ENCODE results near the gene PLAC1. TPM values are rescaled to one million over a fixed set of nuclear protein-coding genes. Genes with fewer than 3 reads are reported as not detected.

PLAC1 gene
- total RNA-seq, 1 donor from 2014 or later = not detected

DNA sequence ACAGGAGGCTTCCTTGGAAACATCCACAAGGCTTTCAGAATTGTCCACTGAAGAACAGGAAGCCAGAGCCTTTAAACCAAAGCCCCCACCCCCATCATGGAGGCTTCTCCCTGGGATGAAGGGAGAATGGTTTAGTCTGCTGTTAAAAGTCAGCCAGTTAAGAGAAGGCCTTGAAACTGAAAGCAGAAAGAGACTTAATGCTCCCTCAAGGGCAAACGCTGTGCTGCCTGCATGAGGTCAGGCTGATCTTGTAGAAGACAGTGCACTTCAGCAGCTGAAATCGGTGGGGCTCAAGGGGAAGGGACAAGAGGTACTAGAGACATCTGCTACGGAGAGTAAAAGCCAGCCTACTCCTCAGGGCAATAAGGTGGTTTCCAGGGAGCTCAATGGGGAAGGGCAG, 129.3 kb downstream of the PLAC1 start:
- intact Hi-C loops (cut with DNase I) = no loop called here
- ATAC-seq (ENCODE audit: poor library complexity) (no peak), DNase-seq (no peak)

GRCh38 chrX:134526399-134526798, 131.9 kb downstream of the PLAC1 start:
- ATAC-seq (ENCODE audit: poor library complexity) = no peak
- intact Hi-C loops (cut with DNase I) = no loop called here
- no peak for DNase-seq

DNA sequence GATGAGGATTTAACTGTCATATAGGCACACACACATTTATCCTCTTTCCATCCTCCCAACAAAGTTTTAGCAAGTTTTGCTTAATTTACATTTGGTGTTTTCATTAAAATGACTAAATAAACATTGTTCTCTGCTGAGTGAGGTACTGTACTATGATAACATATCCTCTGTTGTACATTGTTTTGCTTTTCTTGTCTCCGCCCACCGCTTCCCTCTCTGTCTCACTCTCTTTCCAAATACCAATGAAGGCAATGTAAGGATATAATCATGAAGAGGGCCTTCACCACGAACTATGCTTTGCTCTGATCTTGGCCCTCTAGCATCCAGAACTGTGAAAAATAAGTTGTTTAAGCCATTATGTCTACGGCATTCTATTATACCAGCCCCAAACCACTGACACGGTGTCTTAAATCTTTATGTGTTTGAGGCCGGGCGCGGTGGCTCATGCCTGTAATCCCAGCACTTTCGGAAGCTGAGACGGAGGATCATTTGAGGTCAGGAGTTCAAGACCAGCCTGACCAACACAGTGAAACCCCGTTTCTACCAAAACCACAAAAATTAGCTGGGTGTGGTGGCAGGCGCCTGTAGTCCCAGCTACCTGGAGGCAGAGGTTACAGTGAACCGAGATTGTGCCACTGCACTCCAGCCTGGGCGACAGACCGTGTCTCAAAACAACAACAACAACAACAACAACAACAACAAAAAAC, 133.0 kb downstream of the PLAC1 start:
- ATAC-seq (ENCODE audit: poor library complexity) (no peak), DNase-seq (no peak)
- intact Hi-C loops (cut with DNase I) = no loop called here

DNA sequence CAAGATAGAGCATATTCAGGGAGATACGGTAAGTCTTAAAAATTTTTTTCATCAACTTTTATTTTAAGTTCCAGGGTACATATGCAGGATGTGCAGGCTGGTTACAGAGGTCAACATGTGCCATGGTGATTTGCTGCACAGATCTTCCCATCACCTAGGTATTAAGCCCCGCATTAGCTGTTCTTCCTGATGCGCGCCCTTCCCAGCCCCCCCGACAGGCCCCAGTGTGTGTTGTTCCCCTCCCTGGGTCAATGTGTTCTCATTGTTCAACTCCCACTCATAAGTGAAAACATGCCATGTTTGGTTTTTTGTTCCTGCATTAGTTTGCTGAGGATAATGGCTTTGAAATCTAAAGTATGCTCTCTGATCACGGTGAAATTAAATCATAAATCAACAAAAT, 134.1 kb downstream of the PLAC1 start:
- intact Hi-C loops (cut with DNase I) = loop anchor here (5.0 kb wide), 1 partner anchor 228 kb away; no protein-coding TSS in a partner anchor
- DNase-seq (no peak), ATAC-seq (ENCODE audit: poor library complexity) (no peak)

- ATAC-seq (ENCODE audit: poor library complexity) (peak; percentile 77), DNase-seq (no peak)
Measured at GRCh38 chrX:134520860-134521390, 137.3 kb downstream of the PLAC1 start.

More at GRCh38 chrX:134520860-134521390, 137.3 kb downstream of the PLAC1 start:
- intact Hi-C loops (cut with DNase I) = loop anchor here (5.0 kb wide), 1 partner anchor 231 kb away; no protein-coding TSS in a partner anchor

Small RNA genes lying within 50 kb of the gene (microRNA-seq; reads per million reads assigned to microRNA genes)
- gene MIR424 (6,096 reads per million, percentile 94 among the genes with 10 or more reads in this experiment), gene MIR450A1 (12.0 reads per million, percentile 29 among the genes with 10 or more reads in this experiment), gene MIR450A2 (9.4 reads per million, percentile 25 among the genes with 10 or more reads in this experiment), gene MIR450B (7.1 reads per million, percentile 20 among the genes with 10 or more reads in this experiment), gene MIR503 (42.7 reads per million, percentile 45 among the genes with 10 or more reads in this experiment), gene MIR542 (88.0 reads per million, percentile 51 among the genes with 10 or more reads in this experiment)

Other genes starting within 250 kb of the PLAC1 start
- 18.5 TPM for gene HPRT1, start 198.3 kb downstream of the PLAC1 start, total RNA-seq
- gene PABIR2, start 138.7 kb upstream of the PLAC1 start, total RNA-seq = 9.0 TPM